ENCODE measurements around the gene TMEM147.

DNA sequence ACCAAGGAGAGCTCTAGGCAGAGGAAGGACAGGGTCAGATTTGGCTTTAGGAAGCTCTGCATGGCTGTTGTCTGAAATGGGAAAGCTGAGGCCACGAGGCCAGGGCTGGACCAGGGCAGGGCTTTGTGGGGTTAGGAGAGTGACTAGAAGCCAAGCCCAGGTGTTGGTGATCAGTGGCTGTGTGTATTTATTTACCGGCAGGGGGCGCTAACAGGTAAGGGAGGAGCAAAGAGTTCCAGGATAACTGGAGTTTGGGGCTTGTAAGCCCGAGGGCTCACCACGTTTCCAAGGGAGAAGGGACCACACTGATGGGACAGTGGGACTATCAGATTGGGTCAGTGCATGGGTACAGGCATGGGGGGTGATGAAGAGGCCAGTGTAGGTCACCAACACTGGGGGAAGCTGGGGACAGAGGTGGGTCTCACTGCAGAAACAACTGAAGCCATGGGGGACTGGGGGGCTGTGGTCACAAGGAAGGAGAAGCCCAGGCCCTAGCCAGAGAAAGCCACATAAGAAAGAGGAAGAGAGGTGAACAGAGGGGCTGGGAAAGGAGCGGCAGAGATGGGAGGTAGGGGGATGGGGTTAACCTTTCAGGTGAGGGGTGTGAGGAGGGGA, 3.9 kb downstream of the TMEM147 start:
- no peak for TF ChIP-seq TAF1 (IDR thresholded peaks at IDR 0.05; ENCODE audit: low read depth, low read length)
- TF ChIP-seq POLR2A (IDR thresholded peaks at IDR 0.05; ENCODE audit: low read depth, low read length): no peak
- no peak for TF ChIP-seq POLR2AphosphoS5 (IDR thresholded peaks at IDR 0.05; ENCODE audit: low read depth, low read length)
- no peak for TF ChIP-seq SPI1 (IDR thresholded peaks at IDR 0.05; ENCODE audit: low read depth, low read length)
